HG03095 (cell line): Measurements from ENCODE around the gene ARPIN.
"Not testable (repeated sequence)": the region's sequence is repeated elsewhere in the genome, so short reads cannot be mapped to it uniquely, and the experiment has no call there.

Experiments
- ATAC-seq: cut with Tn5 transposase; IDR thresholded peaks from one replicate; pipeline ENCODE4 v1.9.1; 2021; ENCODE audit warnings: moderate library complexity; ENCODE audit not compliant: unreplicated experiment

The ARPIN gene

DNA sequence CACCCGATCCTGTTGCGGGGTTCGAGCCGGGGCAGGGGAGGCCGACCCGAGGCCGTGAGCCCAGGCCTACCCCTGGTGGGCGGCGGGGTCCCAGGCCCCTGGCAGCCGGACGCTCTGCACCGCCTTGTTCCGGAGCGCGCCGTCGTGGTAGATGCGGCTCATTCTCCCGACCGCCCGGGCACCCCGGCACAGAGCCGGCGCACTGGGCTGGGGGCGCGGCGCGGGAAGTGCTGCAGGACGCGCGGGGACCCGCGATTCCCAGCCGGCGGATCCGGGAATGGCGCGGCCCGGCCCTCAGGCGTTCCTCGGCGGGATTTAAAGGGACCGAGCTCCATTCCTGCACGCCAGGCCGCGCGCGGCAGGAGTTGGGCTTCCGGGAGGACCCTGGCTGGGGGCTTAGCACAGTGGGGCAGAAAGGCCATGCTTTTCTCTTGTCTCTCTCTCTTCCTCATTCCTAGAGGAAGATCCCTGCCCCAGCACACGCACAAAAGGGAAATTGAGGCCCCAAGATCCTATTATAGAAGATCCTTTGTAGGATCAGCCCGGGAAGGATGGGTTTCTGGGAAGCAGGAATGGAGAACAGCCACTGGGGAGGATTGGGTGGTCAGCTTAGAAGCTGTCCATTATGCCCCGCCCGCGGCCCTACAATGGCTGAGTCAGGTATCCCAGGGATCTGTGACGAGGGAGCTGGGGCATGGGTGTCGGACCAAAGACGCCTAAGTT lies at the start of gene ARPIN:
ARPIN (minus strand) TSS at position 279 of the 723 bp plus-strand sequence; CDS start at position 162, 117 bp downstream.
- ATAC-seq = no peak

- no peak for ATAC-seq
Observed at GRCh38 chr15:89958107-89958805, 45.5 kb upstream of the ARPIN start.

DNA sequence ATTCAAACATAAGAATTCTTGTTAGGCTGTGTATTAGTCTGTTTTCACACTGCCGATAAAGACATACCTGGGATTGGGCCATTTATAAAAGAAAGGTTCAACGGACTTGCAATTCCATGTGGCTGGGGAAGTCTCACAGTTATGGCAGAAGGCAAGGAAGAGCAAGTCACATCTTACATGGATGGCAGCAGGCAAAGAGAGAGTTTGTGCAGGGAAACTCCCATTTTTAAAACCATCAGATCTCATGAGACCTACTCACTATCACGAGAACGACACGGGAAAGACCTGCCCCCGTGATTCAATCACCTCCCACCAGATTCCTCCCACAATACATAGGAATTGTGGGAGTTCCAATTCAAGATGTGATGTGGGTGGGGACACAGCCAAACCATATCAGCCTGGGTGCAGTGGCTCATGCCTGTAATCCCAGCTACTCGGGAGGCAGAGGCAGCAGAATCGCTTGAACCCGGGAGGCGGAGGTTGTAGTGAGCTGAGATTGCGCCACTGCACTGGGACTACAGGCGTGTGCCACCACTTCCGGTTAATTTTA lies 42.8 kb upstream of the ARPIN start:
- ATAC-seq = not testable (repeated sequence)

DNA sequence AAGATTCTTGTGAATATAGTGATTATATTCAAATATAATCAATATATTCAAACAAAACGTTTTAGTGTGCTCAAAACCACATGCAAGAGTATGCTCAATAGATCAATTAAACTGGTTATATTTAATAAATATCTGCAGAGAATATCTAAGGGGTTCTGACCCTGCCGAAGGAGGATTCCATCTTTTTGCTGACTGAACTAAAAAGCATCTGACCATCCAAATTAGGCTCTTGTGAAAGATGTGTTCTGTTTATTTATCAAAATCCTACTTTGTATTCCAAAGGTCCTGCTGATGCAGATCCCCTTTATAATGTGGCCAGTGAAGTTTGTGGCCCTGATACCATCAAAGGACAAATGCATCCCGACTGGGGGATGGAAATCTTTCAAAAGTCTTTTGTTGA lies 41.8 kb upstream of the ARPIN start:
- ATAC-seq = no peak

GRCh38 chr15:89948796-89949195 lies 36.0 kb upstream of the ARPIN start:
- no peak for ATAC-seq

GRCh38 chr15:89947385-89947784 lies 34.6 kb upstream of the ARPIN start:
- no peak for ATAC-seq

DNA sequence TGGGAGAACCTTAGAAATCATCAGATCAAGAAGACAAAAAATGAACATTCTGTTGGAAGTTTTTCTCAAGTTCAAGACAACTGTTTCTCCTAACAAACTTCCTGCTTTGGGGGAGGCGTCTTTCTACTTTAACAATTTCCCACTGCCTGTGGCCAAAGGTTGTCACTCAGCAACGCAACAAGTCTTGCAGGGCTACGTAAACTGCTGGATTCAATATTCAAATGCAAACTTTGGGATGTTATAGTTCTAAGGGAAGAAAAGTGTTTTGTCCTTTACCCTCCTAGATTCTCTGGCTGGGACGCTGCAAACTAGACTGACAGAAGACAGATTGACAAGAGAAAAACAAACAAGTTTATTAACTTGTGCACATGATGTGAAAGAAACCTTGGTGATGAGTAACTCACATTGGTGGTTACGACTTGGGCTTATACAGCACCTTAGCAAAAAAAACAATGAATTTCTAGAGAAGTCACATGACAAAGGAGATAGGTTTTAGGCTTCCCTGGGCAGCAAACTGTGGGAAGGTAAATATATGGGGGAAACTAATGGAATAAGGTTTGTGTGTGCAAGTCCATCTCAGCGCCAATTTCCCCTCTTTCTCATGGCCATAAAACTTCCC lies 34.0 kb upstream of the ARPIN start:
- no peak for ATAC-seq

- not testable (repeated sequence) for ATAC-seq
Observed at GRCh38 chr15:89943721-89944120, 31.0 kb upstream of the ARPIN start.

- ATAC-seq = no peak
Observed at GRCh38 chr15:89939910-89940309, 27.2 kb upstream of the ARPIN start.

GRCh38 chr15:89939377-89939776 lies 26.6 kb upstream of the ARPIN start:
- ATAC-seq = not testable (repeated sequence)

DNA sequence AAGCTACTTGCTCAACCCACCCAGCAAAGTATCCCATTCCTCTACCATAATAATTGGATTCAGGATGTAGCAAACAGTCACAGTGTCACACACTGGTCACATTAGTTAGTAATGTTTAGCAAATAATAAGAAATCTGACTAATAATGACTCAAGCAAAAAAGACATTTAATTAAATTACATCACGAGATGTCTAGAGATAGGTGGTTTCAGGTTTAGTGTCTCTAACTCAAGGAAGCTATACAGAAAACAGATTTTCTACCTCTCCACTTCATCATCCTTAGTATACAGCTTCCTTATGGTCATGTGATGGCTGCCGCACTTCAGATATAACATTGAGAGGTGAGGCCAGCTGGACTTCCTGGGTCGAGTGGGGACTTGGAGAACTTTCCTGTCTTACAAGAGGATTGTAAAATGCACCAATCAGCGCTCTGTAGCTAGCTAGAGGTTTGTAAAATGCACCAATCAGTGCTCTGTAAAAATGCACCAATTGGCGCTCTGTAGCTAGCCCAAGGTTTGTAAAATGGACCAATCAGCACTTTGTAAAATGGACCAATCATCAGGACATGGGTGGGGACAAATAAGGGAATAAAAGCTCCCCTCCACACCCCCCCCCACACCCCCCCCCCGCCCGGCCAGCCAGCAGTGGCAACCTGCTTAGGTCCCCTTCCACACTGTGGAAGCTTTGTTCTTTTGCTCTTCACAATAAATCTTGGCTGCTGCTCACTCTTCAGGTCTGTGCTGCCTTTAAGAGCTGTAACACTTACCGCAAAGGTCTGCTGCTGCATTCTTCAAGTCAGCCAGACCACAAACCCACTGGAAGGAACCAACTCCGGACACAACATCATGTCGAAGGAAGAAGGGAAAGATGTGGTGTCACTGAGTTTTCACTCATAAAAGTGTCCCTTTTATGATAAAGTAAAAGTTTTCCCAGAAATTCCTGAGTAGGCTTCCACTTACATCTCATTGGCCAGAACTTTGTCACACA lies 24.9 kb upstream of the ARPIN start:
- ATAC-seq = no peak

- no peak for ATAC-seq
Observed at GRCh38 chr15:89936786-89937265, 24.1 kb upstream of the ARPIN start.

- no peak for ATAC-seq
Observed at GRCh38 chr15:89936051-89936785, 23.5 kb upstream of the ARPIN start.

DNA sequence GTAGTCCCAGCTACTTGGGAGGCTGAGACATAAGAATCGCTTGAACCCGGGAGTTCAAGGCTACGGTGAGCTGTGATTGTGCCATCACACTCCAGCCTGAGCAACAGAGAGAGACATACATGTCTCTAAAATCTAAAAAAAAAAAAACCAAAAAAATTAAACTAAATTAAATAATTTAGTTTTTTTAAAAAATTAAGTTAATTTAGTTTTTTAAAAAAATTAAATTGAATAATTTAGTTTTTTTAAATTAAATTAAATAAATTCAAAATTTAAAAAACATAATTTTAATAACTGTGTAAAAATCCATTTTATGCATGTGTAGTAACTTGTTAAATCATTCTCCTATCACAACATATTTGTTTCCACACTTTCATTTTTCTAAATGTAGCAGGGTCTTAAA lies 20.1 kb upstream of the ARPIN start:
- ATAC-seq = no peak

DNA sequence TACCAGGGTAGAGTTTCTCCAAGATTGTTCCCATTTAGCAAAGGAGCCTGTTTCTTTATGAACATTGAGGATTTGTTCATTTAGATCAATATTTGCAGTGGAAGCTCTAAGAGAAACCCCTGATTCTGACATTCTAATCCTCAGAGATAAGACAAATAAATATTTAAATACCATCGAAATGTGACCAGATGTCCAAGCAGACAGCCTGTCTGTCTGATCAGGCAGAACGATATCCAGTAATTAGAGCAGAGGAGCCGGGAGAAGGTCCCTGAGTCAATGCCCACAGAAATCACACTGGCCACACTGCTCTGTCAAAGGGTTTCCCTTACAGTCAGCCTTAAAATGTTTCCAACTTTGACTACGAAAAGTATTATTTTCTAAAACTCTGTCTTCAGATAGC lies 15.7 kb upstream of the ARPIN start:
- ATAC-seq = no peak

- ATAC-seq = no peak
Observed at GRCh38 chr15:89926158-89926557, 13.4 kb upstream of the ARPIN start.

DNA sequence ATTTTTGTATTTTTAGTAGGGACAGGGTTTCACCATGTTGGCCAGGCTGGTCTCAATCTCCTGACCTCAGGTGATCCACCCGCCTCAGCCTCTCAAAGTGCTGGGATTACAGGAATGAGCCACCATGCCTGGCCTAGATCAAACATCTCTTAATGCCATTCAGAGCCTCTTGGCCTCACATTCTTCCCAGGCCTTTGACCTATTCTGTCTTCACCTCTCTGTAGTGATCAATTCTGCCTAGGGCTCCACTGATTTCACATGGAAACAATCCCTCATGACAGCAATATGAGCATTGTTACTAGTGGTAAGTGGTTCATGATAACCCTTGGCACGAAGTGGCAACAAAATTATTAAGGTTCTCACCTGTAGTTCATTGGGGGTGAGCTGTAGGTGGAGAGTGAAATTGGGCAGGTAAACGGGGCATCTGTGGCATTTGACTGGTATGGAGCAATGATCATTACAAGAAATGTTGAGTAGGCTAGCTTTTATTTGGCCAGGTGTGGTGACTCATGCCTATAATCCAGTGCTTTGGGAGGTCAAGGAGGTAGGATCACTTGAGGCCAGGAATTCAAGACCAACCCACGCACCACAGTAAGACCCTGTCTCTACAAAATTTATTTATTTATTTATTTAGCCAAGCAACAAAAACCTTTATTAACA lies 4.8 kb upstream of the ARPIN start:
- no peak for ATAC-seq

DNA sequence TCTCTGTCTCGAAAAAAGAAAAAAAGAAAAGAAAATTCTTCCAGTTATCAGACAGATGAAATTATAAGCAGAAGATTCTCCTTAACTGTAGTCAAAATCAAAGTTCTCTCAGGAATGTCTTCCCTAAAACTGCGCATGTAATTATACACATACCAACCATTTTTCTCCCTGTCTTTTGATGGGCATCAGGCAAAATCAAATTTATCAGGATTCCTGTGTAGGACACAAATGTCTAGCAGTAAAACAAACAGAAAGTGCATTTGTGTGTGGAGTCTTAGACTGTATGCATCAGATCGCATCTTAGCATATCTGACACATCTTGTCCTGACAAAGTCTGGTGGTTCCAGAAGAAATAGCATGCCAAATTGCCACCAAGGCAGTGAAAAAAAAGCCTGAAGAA lies 3.9 kb upstream of the ARPIN start:
- ATAC-seq = no peak

DNA sequence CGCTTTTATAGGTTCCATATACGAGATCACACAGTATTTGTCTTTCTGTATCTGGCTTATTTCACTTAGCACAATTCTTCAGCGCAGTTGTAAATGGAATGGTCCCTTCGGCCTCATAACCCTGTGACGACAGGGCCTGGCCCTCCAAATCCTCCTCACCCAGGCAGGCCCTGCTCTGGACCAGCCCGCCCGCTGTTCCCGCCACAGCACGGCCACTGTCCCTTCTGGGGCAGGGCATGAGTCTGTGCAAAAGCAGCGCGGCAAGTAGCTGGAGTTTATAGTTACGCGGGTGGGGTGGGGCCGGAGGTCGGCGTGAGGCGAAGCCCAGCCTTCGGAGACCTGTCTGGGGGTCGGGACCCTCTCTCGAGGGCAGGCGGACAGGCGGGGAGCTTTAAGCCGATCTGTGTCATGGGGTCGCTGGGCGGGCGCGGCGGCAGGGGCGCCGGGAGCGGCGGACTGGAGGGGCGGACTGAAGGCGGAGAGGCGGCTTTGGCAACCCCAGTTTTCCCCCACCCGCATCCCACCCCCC lies 543 bp downstream of the ARPIN start:
- no peak for ATAC-seq
